Stimulated activated CD8-positive, alpha-beta memory T cell treated with anti-CD3 and anti-CD28 coated beads, Interleukin-2, amount 100 ng/mL, for 1 hour (primary cell): ENCODE measurements around the gene OTOG.

Experiments used
- DNase-seq, 2 donors: peaks; one replicate each; pipeline ENCODE4 v3.0.0-alpha.2; 2020; ENCODE audit warnings: low read depth in 2 of 2

The OTOG gene

GRCh38 chr11:17695454-17696441 is 148.7 kb downstream of the OTOG start:
- DNase-seq, result no peak

DNA sequence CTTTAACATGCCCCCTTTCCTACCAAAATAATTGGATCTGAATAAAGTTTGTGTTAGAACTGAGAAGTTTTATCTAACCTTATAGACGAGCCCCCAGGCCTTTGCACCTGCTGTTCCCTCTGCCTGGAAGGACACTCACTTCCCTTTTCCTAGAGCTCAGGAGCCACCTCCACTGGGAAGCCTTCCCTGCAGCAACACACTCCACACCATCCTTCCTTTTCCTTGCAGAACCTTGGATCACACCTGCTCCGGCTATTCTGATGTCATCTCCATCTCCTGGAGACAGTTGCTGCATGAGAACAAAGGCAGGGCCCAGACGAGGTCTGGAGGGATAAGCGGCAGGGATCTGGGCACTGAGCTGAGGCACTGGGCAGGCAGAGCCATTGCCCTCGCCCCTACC is 149.7 kb downstream of the OTOG start:
- DNase-seq, result no peak
